Esophagus squamous epithelium (tissue), 5 donors: ENCODE results near the gene GRPEL1. TPM values are rescaled to one million over a fixed set of nuclear protein-coding genes. Genes with fewer than 3 reads are reported as not detected.

Source experiments
- DNase-seq: peaks from one replicate; lab custom pipeline; 2025; lab: John Stamatoyannopoulos, UW
- H3K27ac ChIP-seq, 4 donors: fragments of 200-600 bp; sonication (generic); one replicate each; pipeline ENCODE4 v1.5.1; 2016 to 2019; ENCODE audit warnings: mild to moderate bottlenecking in 1 of 4
- H3K27me3 ChIP-seq, 4 donors: fragments of 200-600 bp; sonication (generic); 1 replicate in 3 of 4; 2 replicates in 1 of 4; pipeline versions ENCODE4 v1.5.1 to v1.6.0; 2017 to 2021; ENCODE audit warnings: antibody characterized with exemption in 1 of 4
- H3K36me3 ChIP-seq, 3 donors: fragments of 200-600 bp; sonication (generic); one replicate each; pipeline ENCODE4 v1.5.1; 2016 to 2019
- H3K4me1 ChIP-seq, 3 donors: fragments of 200-600 bp; sonication (generic); one replicate each; pipeline ENCODE4 v1.5.1; 2017 to 2019
- H3K4me3 ChIP-seq, 4 donors: fragments of 200-600 bp; sonication (generic); 1 replicate in 3 of 4; 2 replicates in 1 of 4; pipeline ENCODE4 v1.5.1; 2016 to 2019; ENCODE audit warnings: mild to moderate bottlenecking in 2 of 4, moderate library complexity in 1 of 4
- H3K9me3 ChIP-seq, 3 donors: fragments of 200-600 bp; sonication (generic); one replicate each; pipeline ENCODE4 v1.5.1; 2016 to 2019
- CTCF ChIP-seq, 6 experiments: fragments of 450-650 bp in 4 of 6; fragments of 200-600 bp in 2 of 6; sonication (generic) in 2 of 6; IDR thresholded peaks; one replicate each; pipeline ENCODE4 v1.5.1; 2016 to 2019; ENCODE audit warnings: antibody characterized with exemption in 6 of 6, mild to moderate bottlenecking in 4 of 6, moderate library complexity in 4 of 6
- POLR2A ChIP-seq, 4 donors: fragments of 450-650 bp; IDR thresholded peaks; one replicate each; pipeline ENCODE4 v1.6.1; 2017; ENCODE audit warnings: antibody characterized with exemption in 4 of 4, mild to moderate bottlenecking in 4 of 4, moderate library complexity in 3 of 4
- WGBS, 2 donors: methylation state at CpG; one replicate each; pipeline ENCODE4 v1.1.5; 2018; 5-methylcytosine and 5-hydroxymethylcytosine counted together
- intact Hi-C: fragments of 100-400 bp; cut with DNase I; formaldehyde crosslinking; loops from one replicate; pipeline ENCODE4 v1.15.0; 2022
- total RNA-seq, 4 donors: library from RNA; depleted of rRNA; stranded (reverse); fragments of >200 nt; gene quantifications; one replicate each; pipeline ENCODE4 v1.1.0, GENCODE V29; 2016
- donor health status: DM: yes; HTN: yes; CAD: no.

Gene GRPEL1
- total RNA-seq, 4 donors from 2014 or later: 16.6 to 30.6 (median 20.7) TPM

- no peaks in the 10 kb centered on the region for H3K9me3 ChIP-seq
- intact Hi-C loops: loop anchor here (5.0 kb wide), 2 partner anchors 79 to 159 kb away; partner anchors contain the start of gene TBC1D14
- TF ChIP-seq POLR2A (IDR thresholded peaks at IDR 0.05) (no peak), CTCF (IDR thresholded peaks at IDR 0.05) (no peak)
- peaks cover 5 to 40% (median 28%) of the 10 kb centered on the region in 3 donors for H3K36me3 ChIP-seq
- H3K4me3 ChIP-seq: no peak overlapping the region
- H3K27ac ChIP-seq: no peak overlapping the region
- H3K27me3 ChIP-seq: no peaks in the 10 kb centered on the region
- no peak for DNase-seq
- 89 to 90% methylated on average over 9 to 11 of the region's 11 CpGs for WGBS, 2 donors
- peaks cover 12 to 47% (median 28%) of the 10 kb centered on the region in 3 donors for H3K4me1 ChIP-seq
These were observed 1.9 kb downstream of the GRPEL1 start for GRCh38 chr4:7066006-7066405.

- peaks cover 13 to 67% (median 48%) of the 10 kb centered on the region in 3 donors for H3K36me3 ChIP-seq
- H3K27me3 ChIP-seq: no peaks in the 10 kb centered on the region
- H3K9me3 ChIP-seq: no peaks in the 10 kb centered on the region
- H3K4me3 ChIP-seq: no peak overlapping the region
- 69 to 77% methylated on average over 4 of the region's 4 CpGs for WGBS, 2 donors
- intact Hi-C loops: no loop called here
- no peak overlapping the region for H3K27ac ChIP-seq
- DNase-seq: no peak
- peaks cover 12 to 37% (median 18%) of the 10 kb centered on the region in 3 donors for H3K4me1 ChIP-seq
- no peak for TF ChIP-seq POLR2A (IDR thresholded peaks at IDR 0.05)
- TF ChIP-seq CTCF (IDR thresholded peaks at IDR 0.05): no peak
These were observed 4.5 kb downstream of the GRPEL1 start for GRCh38 chr4:7063362-7063761.

GRCh38 chr4:7062816-7063215 is 5.0 kb downstream of the GRPEL1 start:
- Histone ChIP-seq H3K36me3 (peaks cover 13 to 72% (median 48%) of the 10 kb centered on the region in 3 donors), H3K4me1 (peaks cover 12 to 37% (median 18%) of the 10 kb centered on the region in 3 donors), H3K27ac (no peak overlapping the region), H3K9me3 (no peaks in the 10 kb centered on the region), H3K27me3 (no peaks in the 10 kb centered on the region), H3K4me3 (no peak overlapping the region)
- no peak for TF ChIP-seq POLR2A (IDR thresholded peaks at IDR 0.05)
- TF ChIP-seq CTCF (IDR thresholded peaks at IDR 0.05): no peak
- WGBS, 2 donors: 84 to 94% methylated on average over 4 of the region's 4 CpGs
- intact Hi-C loops: no loop called here
- DNase-seq: no peak

GRCh38 chr4:7061815-7062214 is 6.0 kb downstream of the GRPEL1 start:
- peaks cover 13 to 82% (median 50%) of the 10 kb centered on the region in 3 donors for H3K36me3 ChIP-seq
- H3K27me3 ChIP-seq: no peaks in the 10 kb centered on the region
- peaks cover 9 to 32% (median 15%) of the 10 kb centered on the region in 3 donors for H3K4me1 ChIP-seq
- intact Hi-C loops: no loop called here
- TF ChIP-seq POLR2A (IDR thresholded peaks at IDR 0.05) (no peak), CTCF (IDR thresholded peaks at IDR 0.05) (no peak)
- no peak for DNase-seq
- H3K4me3 ChIP-seq: no peak overlapping the region
- H3K9me3 ChIP-seq: no peaks in the 10 kb centered on the region
- WGBS, 2 donors: 85 to 98% methylated on average over 4 to 5 of the region's 6 CpGs
- no peak overlapping the region for H3K27ac ChIP-seq

- 81 to 89% methylated on average over 18 to 20 of the region's 20 CpGs for WGBS, 2 donors
- peaks cover 19 to 95% (median 53%) of the 10 kb centered on the region in 3 donors for H3K36me3 ChIP-seq
- no peaks in the 10 kb centered on the region for H3K9me3 ChIP-seq
- H3K4me1 ChIP-seq: peaks cover 0 to 21% (median 4%) of the 10 kb centered on the region in 3 donors
- H3K27me3 ChIP-seq: no peaks in the 10 kb centered on the region
- intact Hi-C loops: no loop called here
- peak overlapping the region in 1 of 4 donors; percentile 14 for H3K27ac ChIP-seq
- TF ChIP-seq CTCF (IDR thresholded peaks at IDR 0.05) (no peak), POLR2A (IDR thresholded peaks at IDR 0.05) (no peak)
- no peak overlapping the region for H3K4me3 ChIP-seq
- no peak for DNase-seq
These were observed 7.3 kb downstream of the GRPEL1 start for GRCh38 chr4:7060346-7061150.
